Measurements from ENCODE around the gene PTPRK. TPM values are rescaled to one million over a fixed set of nuclear protein-coding genes. Genes with fewer than 3 reads are reported as not detected.
A peak's percentile ranks its signal among the peaks of the same experiment; 100 is the strongest.

Gene PTPRK
- total and polyA plus RNA-seq, 10 of the 15 experiments (the other 5 are each of a cell fraction or from before 2014, with no cell fraction given), result 0.23 to 1.9 (median 0.55) TPM

GRCh38 chr6:128079021-128079420 is 441.4 kb downstream of the PTPRK start:
- POLR2A ChIA-PET, result no interaction called here
- TF ChIP-seq RAD51 (IDR thresholded peaks at IDR 0.05) (no peak), MYB (IDR thresholded peaks at IDR 0.05; ENCODE audit: borderline replicate concordance, low read depth, low read length) (no peak), YBX1 (IDR thresholded peaks at IDR 0.05) (no peak), ZBTB33 (IDR thresholded peaks at IDR 0.05) (no peak)
- WGBS (ENCODE audit: insufficient coverage, insufficient replicate concordance, low lambda C conversion rate, missing lambda C conversion rate), result 2% methylated on average over 4 of the region's 4 CpGs
- H3K36me3 ChIP-seq (ENCODE audit: control insufficient read depth in 2 of 2, insufficient read depth in 2 of 2, low read length in 1 of 2), result no peaks in the 10 kb centered on the region
- no peaks in the 10 kb centered on the region for H3K9me3 ChIP-seq (replicated peaks; ENCODE audit: control insufficient read depth, insufficient read depth, low read length)
- no peak overlapping the region for H3K9ac ChIP-seq (ENCODE audit: control insufficient read depth, insufficient read depth, low read length)
- no TSS peak for BruUV-seq (replicated peaks)
- H3K79me2 ChIP-seq (ENCODE audit: control insufficient read depth, insufficient read depth, low read length), result no peaks in the 10 kb centered on the region
- CTCF ChIA-PET, result no interaction called here
- intact Hi-C loops (cut with micrococcal nuclease; ENCODE audit: unreplicated experiment) (no loop called here), in situ Hi-C loops (cut with MboI) (no loop called here)
- no peak overlapping the region for H3K4me2 ChIP-seq (ENCODE audit: control insufficient read depth, insufficient read depth)
- H2AFZ ChIP-seq (ENCODE audit: control insufficient read depth, low read depth, low read length), result no peak overlapping the region
- no peaks in the 10 kb centered on the region for H4K20me1 ChIP-seq (ENCODE audit: control insufficient read depth, insufficient read depth)
- no peak for FAIRE-seq
- ATAC-seq, result no peak
- H3K27me3 ChIP-seq (replicated peaks in 1 of 2; ENCODE audit: control insufficient read depth in 2 of 2, insufficient read depth in 2 of 2, low read length in 1 of 2), result no peaks in the 10 kb centered on the region
- DNase-seq (ENCODE audit: low read depth, low spot score), result no peak
- RAD21 ChIA-PET (ENCODE audit: unreplicated experiment), result interaction anchor here (1.5 kb wide), 1 partner anchor 224 kb away, joined by 3 read pairs; no protein-coding TSS in a partner anchor
- SMC1A ChIA-PET (ENCODE audit: uncharacterized antibody, unreplicated experiment), result interaction anchor here (1.0 to 1.3 kb wide), 2 partner anchors 10 to 32 kb away, joined by 3 read pairs; no protein-coding TSS in a partner anchor
- no peak overlapping the region for H3K27ac ChIP-seq (ENCODE audit: control insufficient read depth, insufficient read depth)
- no peaks in the 10 kb centered on the region for H3K4me1 ChIP-seq (ENCODE audit: control insufficient read depth, insufficient read depth, low read length)
- H3K4me3 ChIP-seq, result no peak overlapping the region

- no TSS peak for BruUV-seq (replicated peaks)
- WGBS (ENCODE audit: insufficient coverage, insufficient replicate concordance, low lambda C conversion rate, missing lambda C conversion rate), result 0% methylated on average over 2 of the region's 2 CpGs
- in situ Hi-C loops (cut with MboI), result no loop called here
- no peak for TF ChIP-seq E4F1 (IDR thresholded peaks at IDR 0.05; ENCODE audit: borderline replicate concordance, partially characterized antibody)
- TF ChIP-seq BCL11A (IDR thresholded peaks at IDR 0.05; ENCODE audit: low read depth, low read length), result no peak
- TF ChIP-seq ELK1 (IDR thresholded peaks at IDR 0.05; ENCODE audit: low read depth, low read length), result no peak
- TF ChIP-seq NKRF (conservative IDR thresholded peaks at IDR 0.05), result no peak
- ATAC-seq (peak; percentile 74), FAIRE-seq (no peak), DNase-seq (ENCODE audit: low read depth, low spot score) (no peak)
- Histone ChIP-seq H3K4me3 (no peak overlapping the region), H3K27ac (ENCODE audit: control insufficient read depth, insufficient read depth) (no peak overlapping the region), H4K20me1 (ENCODE audit: control insufficient read depth, insufficient read depth) (no peaks in the 10 kb centered on the region), H3K4me2 (ENCODE audit: control insufficient read depth, insufficient read depth) (0 out of 2 replicates have a peak overlapping the region, but pooled peaks have one; percentile 17), H3K79me2 (ENCODE audit: control insufficient read depth, insufficient read depth, low read length) (no peaks in the 10 kb centered on the region), H3K9me3 (replicated peaks; ENCODE audit: control insufficient read depth, insufficient read depth, low read length) (no peaks in the 10 kb centered on the region), H3K4me1 (ENCODE audit: control insufficient read depth, insufficient read depth, low read length) (no peaks in the 10 kb centered on the region), H3K9ac (ENCODE audit: control insufficient read depth, insufficient read depth, low read length) (no peak overlapping the region), H2AFZ (ENCODE audit: control insufficient read depth, low read depth, low read length) (no peak overlapping the region), H3K36me3 (ENCODE audit: control insufficient read depth in 2 of 2, insufficient read depth in 2 of 2, low read length in 1 of 2) (no peaks in the 10 kb centered on the region), H3K27me3 (replicated peaks in 1 of 2; ENCODE audit: control insufficient read depth in 2 of 2, insufficient read depth in 2 of 2, low read length in 1 of 2) (no peaks in the 10 kb centered on the region)
- intact Hi-C loops (cut with micrococcal nuclease; ENCODE audit: unreplicated experiment), result no loop called here
- ChIA-PET CTCF (interaction anchor here (1.1 kb wide), 1 partner anchor 10 kb away, joined by 3 read pairs; no protein-coding TSS in a partner anchor), RAD21 (ENCODE audit: unreplicated experiment) (interaction anchor here (1.5 kb wide), 1 partner anchor 223 kb away, joined by 3 read pairs; no protein-coding TSS in a partner anchor), POLR2A (no interaction called here), SMC1A (ENCODE audit: uncharacterized antibody, unreplicated experiment) (interaction anchor here (1.0 kb wide), 1 partner anchor 33 kb away, joined by 3 read pairs; no protein-coding TSS in a partner anchor)
Observed at GRCh38 chr6:128078276-128078675, 442.1 kb downstream of the PTPRK start.

Data from GM12878 (cell line).